COLO668 (cell line): ENCODE data around the gene PRKCE.

ENCODE experiments used
- DNase-seq: peaks from one replicate; lab custom pipeline; 2025; ENCODE audit not compliant: unreplicated experiment; lab: John Stamatoyannopoulos, UW

The PRKCE gene

DNA sequence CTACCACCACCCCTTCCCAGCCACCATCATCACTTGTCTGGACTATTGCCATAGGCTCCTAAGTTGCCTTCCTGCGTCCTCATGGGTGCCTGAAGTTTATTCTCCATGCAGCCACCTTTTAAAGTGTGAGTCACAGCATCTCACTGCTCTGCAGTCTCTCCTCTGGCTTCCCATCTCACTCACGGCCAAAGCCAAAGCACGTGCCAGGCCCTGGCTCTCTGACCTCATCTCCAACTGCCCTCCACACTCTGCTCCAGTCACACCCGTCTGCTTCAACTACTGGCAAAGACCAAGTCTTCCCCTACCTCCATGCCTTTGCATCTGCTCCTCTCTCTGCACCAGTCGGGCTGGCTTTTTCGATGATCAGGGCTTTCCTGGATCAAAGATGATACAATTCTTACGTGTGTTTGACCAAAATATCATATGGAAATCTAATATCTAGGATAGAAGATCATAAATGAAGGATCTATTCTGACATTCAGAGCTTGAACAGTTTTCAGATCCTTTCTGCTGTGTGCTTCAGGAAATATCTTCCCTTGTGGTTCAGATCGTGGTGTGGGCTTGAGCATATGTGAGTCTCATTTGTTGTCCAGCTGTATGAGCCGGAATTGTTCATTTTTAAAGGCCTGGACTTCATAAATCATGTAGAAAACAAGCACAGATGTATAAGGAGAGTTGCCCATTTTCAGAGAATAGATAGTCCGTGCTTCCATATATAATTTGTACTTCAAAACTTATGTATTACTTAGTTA is 175.6 kb downstream of the PRKCE start:
- no peak for DNase-seq

- DNase-seq, result no peak
These were observed 178.8 kb downstream of the PRKCE start for GRCh38 chr2:45830322-45830721.

DNA sequence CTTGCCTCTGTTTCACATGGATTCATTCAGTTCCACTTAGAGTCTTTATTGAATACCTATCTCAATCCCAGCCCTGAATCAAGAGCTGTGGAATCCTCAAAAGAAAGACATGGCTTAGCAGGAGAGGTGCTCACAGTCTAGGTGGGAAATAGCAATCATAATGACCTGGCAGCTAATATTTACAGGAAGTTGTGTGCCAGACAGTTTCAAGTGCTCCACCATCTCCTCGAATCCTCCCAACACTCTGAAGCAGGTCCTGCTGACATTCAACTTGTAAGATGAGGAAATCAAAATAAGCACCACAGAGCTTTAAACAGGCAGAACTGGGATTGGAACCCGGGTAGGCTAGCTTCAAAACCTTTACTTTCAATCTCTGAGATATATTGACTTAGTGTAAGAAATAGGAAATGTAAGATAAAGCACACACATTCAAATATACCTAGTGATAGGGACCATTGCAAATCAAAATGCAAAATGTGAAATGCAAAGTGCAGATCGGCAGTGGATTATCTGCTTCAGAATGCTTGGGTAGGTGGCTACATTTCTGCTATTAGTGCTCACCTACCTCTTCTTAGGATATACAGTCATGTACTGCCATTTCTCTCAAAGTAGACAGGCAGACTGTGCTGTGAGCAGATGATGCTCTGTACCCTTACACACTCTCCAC is 182.0 kb downstream of the PRKCE start:
- DNase-seq, result no peak

- DNase-seq, result no peak
These were observed 182.5 kb downstream of the PRKCE start for GRCh38 chr2:45833968-45834344.

DNA sequence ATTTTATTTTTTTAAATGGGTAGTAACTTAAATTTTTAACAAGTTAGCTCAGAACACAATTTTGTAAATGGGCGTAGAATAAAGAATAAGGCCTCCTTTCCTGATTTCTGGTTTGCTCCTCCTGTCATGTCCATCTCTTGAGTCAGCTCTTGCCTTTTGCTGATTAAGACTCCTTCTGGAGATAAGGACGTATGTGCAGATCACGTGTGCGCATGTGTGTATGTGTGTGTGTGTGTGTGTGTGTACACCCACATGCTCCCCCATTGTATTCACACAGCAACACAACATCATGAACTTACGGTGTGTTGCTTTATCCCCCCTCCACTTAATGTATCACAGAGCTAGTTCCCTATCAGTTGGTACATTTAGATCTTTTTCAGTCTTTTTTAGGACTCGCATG is 182.9 kb downstream of the PRKCE start:
- DNase-seq, result no peak

DNA sequence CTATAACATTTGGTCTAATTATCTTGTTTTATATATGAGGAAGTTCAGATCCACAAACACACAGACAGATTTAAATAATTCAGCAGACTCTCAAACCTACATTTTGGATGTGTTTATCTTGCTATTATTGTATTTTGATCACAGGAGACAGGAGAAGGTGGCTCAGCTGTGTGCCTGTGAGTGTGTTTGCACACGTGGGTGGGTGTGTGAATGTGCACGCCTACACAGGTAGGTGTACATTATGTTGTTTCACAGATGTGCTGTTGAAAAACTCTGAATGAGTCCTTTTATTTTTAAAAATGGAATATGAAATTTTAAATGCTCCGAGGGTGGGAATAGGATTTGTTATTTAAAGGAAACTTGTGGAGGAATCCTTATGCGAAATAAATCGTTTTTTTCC is 183.4 kb downstream of the PRKCE start:
- DNase-seq, result no peak

GRCh38 chr2:45836316-45836715 is 184.8 kb downstream of the PRKCE start:
- peak; percentile 24 for DNase-seq

DNA sequence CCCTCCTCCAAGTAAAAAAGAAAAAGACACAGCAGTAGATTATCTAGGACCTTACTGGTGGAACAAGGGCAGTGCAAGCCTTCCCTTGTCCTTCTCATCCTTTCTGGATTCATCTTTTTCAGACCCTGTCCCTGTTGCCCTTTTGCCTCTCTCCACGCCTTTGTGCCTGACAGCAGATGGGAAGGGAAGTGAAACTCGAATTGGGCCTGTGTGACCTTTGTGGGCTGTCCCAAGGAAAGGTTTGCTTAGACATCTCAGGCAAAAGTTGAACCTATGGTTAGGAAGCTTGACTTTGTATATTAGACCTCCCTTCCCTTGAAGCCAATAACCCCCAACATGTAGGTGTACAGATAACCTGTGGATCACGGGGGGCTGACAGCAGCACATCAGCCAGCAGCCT is 185.3 kb downstream of the PRKCE start:
- DNase-seq, result no peak

GRCh38 chr2:45837812-45838341 is 186.4 kb downstream of the PRKCE start:
- DNase-seq, result no peak

GRCh38 chr2:45839508-45840251 is 188.2 kb downstream of the PRKCE start:
- DNase-seq, result no peak

GRCh38 chr2:45840481-45840880 is 189.0 kb downstream of the PRKCE start:
- no peak for DNase-seq

GRCh38 chr2:45841752-45842407 is 190.4 kb downstream of the PRKCE start:
- no peak for DNase-seq

DNA sequence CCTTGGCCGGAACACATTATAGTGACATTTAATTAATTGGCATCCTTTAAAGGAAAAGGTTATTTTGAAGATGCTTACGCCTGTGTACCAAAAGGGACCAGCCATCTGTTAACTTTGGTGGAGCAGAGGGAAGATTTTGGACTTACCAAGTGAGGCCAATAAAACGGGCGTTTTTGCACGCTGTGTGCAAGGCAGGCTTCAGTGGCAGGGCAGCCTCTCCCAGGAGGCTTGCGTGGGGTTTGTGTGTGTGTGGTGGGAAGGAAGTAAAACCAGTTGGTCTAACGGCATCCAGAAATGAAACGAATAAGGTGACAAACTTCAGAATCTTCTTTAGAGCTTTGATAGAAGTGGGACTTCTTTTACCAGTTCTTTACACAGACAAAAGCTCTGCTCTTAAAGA is 191.7 kb downstream of the PRKCE start:
- DNase-seq, result no peak

DNA sequence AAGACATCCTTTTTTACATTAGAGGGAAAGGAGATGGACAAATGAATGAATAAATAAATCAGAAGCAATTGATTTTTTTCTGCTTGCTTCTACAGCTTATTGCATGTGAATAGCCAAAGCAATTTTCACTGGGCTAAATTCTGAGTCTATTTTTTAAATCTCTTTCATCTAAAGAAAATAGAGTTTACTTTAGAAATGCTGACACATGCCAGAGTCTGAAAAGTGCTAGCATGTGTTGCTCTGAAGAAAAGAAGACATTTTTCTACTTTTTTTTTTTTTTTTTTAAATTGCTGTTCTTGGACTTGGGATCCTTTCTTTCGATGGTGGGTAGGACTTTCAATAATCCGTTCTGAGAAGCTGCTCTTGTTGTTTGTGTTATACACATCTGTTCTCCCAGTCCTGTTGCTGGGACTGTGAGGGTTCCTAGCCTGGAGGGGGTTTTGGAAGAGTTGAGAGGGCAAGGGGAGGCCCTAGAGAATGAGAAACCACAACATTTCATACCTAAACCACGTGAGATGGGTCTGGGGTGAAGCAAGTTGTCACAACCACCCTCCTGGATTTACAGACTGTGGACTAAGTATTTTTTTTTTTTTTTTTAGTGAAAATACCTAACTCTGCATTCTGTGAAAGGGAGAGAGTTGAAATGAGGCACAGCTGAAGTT is 193.5 kb downstream of the PRKCE start:
- DNase-seq, result no peak

DNA sequence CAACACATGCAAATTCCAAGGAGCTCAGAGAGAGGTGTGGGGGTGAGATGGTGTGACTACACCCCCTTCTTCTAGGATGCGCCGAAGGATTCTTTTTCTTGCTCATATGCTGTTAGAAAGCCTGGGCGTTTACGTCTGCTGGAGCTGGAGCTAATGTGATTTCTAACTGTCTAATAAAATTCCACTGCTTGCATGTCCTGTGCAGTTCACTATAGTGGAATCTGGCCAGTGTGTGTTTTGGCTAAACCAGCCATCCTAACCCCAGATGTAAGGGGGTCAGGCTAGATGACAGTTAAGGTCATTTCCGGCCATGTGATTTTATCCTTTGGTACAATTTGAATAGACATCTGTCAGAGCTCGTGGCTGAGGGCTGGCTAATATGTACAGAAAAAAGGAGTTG is 194.1 kb downstream of the PRKCE start:
- no peak for DNase-seq

GRCh38 chr2:45849491-45850283 is 198.2 kb downstream of the PRKCE start:
- no peak for DNase-seq

- DNase-seq, result peak; percentile 47
These were observed 199.1 kb downstream of the PRKCE start for GRCh38 chr2:45850558-45850957.

DNA sequence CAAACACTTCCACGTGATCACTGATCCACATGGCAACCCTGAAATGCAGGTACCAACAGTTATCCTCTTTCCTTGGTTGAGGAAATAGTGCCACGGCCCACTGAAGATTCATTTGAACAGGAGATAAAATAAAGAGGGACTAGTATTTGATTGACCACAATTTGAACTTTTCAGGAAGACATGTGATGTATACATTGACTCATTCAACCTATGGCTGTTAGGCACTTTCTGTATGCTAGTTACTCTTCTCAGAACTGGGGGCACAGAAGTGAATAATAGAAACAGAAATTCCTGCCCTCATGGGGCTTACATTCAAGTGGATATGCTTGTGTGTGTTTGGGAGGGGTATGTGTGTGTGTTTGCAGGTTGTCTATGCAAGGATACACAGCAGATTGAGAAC is 199.6 kb downstream of the PRKCE start:
- DNase-seq, result no peak

DNA sequence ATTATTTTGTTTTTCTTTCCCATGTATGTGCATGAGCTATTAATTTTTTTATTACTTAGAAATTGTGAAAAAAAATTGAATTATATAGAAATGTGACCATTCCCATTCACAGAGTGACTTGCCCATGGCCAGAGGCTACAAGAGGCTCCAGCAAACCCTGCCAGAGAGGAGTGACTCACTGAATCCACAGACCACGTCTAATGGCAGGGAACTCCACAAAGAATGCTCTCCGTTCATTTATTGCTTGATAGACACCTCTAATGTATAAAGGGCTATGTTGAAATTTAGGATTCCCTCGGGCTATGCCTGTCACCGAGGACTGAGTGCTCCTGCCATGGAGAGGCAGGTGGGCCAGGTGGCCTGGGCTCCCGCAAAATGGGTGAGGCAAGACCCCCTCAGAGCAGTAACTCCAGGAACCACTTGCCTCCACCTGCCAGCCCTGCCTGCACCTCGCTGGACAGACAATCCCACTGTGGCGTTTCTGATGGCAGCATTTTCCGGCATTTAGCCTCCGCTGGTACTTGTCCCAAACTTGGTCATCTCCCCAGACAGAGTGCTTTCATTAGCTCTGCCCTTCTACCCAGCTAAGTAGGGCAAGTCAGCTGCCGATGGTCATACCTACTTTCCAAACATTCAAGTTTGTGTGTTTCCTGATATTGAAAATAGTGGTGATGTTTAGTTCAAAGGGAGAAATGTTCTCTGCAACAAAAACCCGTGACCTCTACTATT is 200.3 kb downstream of the PRKCE start:
- DNase-seq, result peak; percentile 79
